GM12878 (cell line): Measurements from ENCODE around the gene FNDC3B.

ENCODE experiments used
- E2F4 ChIP-seq: IDR thresholded peaks from 2 replicates; pipeline ENCODE4 v1.6.1; 2012; ENCODE audit warnings: low read depth, low read length, improper control_type of control experiment
- FOXM1 ChIP-seq: IDR thresholded peaks from 2 replicates; pipeline ENCODE4 v1.6.1; 2012; ENCODE audit warnings: low read depth, mild to moderate bottlenecking, inconsistent platforms, low read length, moderate library complexity
- KDM1A ChIP-seq: fragments of 200-600 bp; sonication (generic); IDR thresholded peaks from 2 replicates; pipeline ENCODE4 v1.6.1; 2016; ENCODE audit warnings: borderline replicate concordance
- MYC ChIP-seq: IDR thresholded peaks from 2 replicates; pipeline ENCODE4 v1.6.1; 2011; ENCODE audit warnings: mild to moderate bottlenecking, low read length, moderate library complexity, inconsistent platforms; ENCODE audit not compliant: insufficient read depth, insufficient replicate concordance, insufficient read length, severe bottlenecking
- NR2F1 ChIP-seq: fragments of 450-650 bp; conservative IDR thresholded peaks from 2 replicates; pipeline ENCODE4 v1.6.1; 2017; ENCODE audit warnings: mild to moderate bottlenecking
- NRF1 ChIP-seq: conservative IDR thresholded peaks from 2 replicates; pipeline ENCODE4 v1.6.1; 2011; ENCODE audit warnings: mild to moderate bottlenecking, low read depth, low read length, improper control_type of control experiment
- POLR2A ChIP-seq: IDR thresholded peaks from 2 replicates; pipeline ENCODE4 v1.6.1; 2011; ENCODE audit warnings: low read depth, mild to moderate bottlenecking, low read length
- RCOR1 ChIP-seq: conservative IDR thresholded peaks from 2 replicates; pipeline ENCODE4 v1.6.1; 2012; ENCODE audit warnings: low read depth, low read length, improper control_type of control experiment
- SMAD1 ChIP-seq: fragments of 450-650 bp; IDR thresholded peaks from 2 replicates; pipeline ENCODE4 v1.6.1; 2018; ENCODE audit warnings: mild to moderate bottlenecking, low read depth; ENCODE audit not compliant: partially characterized antibody
- SMC3 ChIP-seq: IDR thresholded peaks from 2 replicates; pipeline ENCODE4 v1.6.1; 2011; ENCODE audit warnings: low read length, improper control_type of control experiment, borderline replicate concordance
- ZNF24 ChIP-seq: fragments of 450-650 bp; IDR thresholded peaks from 2 replicates; pipeline ENCODE4 v1.6.1; 2017; ENCODE audit warnings: antibody characterized with exemption, mild to moderate bottlenecking
- TF ChIP-seq, protein P1 (sequence below), 3 experiments: IDR thresholded peaks in 2 of 3; conservative IDR thresholded peaks in 1 of 3; 2 replicates each; pipeline ENCODE4 v1.5.1; 2011; ENCODE audit warnings: low read depth in 3 of 3, low read length in 3 of 3, mild to moderate bottlenecking in 3 of 3, control low read depth in 2 of 3, moderate library complexity in 2 of 3, inconsistent platforms in 1 of 3, mixed read lengths in 1 of 3; ENCODE audit not compliant: control insufficient read depth in 2 of 3, insufficient read depth in 1 of 3; ENCODE audit errors: extremely low read depth in 1 of 3
- TF ChIP-seq, protein P2 (sequence below): fragments of 450-650 bp; IDR thresholded peaks from 2 replicates; pipeline ENCODE4 v1.6.1; 2017; ENCODE audit warnings: antibody characterized with exemption, mild to moderate bottlenecking, moderate library complexity
- TF ChIP-seq, protein P3 (sequence below): IDR thresholded peaks from 2 replicates; pipeline ENCODE4 v1.6.1; 2012; ENCODE audit warnings: low read depth, low read length, improper control_type of control experiment

DNA sequence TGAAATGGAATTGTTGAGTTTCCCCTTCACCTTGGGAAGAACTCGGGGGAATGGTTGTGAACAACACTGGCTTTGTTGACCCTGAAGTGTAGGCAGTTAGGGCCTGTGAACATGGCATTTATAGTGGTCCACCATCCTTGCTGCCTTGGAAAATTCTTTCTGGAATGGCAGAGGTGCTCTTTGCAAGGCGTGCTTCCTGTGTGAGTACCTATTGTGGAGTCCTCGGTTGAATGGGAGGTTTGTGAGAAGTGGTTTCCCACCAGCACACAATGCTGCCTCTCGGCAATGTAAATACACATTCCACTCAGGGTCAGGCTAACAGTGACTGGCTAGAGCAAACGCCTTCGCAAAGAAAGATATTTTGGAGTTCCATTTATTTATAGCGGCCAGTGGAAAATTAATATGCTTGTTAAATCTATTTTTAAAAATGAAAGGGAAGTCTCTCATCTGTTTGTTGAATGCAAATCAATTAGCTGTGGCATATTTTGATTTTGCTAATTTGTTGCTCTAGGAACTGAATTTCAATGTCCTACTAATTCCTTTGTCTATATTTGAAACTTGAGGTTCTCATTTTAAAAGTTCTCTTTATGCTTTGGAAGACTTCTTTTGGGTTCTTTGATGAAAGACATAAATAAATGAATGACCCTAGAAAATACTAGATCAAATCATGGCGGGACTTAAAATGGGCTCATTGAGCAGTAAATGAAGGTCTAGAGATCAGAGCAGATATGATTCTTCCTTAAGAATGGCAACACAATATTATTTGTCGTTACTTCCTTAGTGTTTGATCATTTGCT is 59.5 kb downstream of the FNDC3B start:
- TF ChIP-seq, protein P1, sequence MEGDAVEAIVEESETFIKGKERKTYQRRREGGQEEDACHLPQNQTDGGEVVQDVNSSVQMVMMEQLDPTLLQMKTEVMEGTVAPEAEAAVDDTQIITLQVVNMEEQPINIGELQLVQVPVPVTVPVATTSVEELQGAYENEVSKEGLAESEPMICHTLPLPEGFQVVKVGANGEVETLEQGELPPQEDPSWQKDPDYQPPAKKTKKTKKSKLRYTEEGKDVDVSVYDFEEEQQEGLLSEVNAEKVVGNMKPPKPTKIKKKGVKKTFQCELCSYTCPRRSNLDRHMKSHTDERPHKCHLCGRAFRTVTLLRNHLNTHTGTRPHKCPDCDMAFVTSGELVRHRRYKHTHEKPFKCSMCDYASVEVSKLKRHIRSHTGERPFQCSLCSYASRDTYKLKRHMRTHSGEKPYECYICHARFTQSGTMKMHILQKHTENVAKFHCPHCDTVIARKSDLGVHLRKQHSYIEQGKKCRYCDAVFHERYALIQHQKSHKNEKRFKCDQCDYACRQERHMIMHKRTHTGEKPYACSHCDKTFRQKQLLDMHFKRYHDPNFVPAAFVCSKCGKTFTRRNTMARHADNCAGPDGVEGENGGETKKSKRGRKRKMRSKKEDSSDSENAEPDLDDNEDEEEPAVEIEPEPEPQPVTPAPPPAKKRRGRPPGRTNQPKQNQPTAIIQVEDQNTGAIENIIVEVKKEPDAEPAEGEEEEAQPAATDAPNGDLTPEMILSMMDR (IDR thresholded peaks at IDR 0.05 in 2 of 3, conservative IDR thresholded peaks at IDR 0.05 in 1 of 3; ENCODE audit: control insufficient read depth in 2 of 3, extremely low read depth in 1 of 3, insufficient read depth in 1 of 3, low read depth in 3 of 3, low read length in 3 of 3), result no peak
- TF ChIP-seq FOXM1 (no peak), ZNF24 (no peak), MYC (no peak), KDM1A (no peak), POLR2A (no peak), NR2F1 (no peak), NRF1 (no peak), SMC3 (no peak), RCOR1 (no peak), SMAD1 (no peak), E2F4 (no peak)
- TF ChIP-seq, protein P2, sequence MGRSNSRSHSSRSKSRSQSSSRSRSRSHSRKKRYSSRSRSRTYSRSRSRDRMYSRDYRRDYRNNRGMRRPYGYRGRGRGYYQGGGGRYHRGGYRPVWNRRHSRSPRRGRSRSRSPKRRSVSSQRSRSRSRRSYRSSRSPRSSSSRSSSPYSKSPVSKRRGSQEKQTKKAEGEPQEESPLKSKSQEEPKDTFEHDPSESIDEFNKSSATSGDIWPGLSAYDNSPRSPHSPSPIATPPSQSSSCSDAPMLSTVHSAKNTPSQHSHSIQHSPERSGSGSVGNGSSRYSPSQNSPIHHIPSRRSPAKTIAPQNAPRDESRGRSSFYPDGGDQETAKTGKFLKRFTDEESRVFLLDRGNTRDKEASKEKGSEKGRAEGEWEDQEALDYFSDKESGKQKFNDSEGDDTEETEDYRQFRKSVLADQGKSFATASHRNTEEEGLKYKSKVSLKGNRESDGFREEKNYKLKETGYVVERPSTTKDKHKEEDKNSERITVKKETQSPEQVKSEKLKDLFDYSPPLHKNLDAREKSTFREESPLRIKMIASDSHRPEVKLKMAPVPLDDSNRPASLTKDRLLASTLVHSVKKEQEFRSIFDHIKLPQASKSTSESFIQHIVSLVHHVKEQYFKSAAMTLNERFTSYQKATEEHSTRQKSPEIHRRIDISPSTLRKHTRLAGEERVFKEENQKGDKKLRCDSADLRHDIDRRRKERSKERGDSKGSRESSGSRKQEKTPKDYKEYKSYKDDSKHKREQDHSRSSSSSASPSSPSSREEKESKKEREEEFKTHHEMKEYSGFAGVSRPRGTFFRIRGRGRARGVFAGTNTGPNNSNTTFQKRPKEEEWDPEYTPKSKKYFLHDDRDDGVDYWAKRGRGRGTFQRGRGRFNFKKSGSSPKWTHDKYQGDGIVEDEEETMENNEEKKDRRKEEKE, result no peak
- TF ChIP-seq, protein P3, sequence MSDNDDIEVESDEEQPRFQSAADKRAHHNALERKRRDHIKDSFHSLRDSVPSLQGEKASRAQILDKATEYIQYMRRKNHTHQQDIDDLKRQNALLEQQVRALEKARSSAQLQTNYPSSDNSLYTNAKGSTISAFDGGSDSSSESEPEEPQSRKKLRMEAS, result no peak
